Large intestine (tissue), 3 donors: Measurements from ENCODE around the gene PEA15. TPM values are rescaled to one million over a fixed set of nuclear protein-coding genes. Genes with fewer than 3 reads are reported as not detected.

ENCODE experiments used
- DNase-seq, 2 donors: peaks; one replicate each; pipeline versions ENCODE4 v3.0.0 to v3.0.0-alpha.2; 2013
- H3K27ac ChIP-seq: one replicate; pipeline ENCODE4 v1.5.1; 2013; ENCODE audit warnings: low read length
- H3K27me3 ChIP-seq: 2 replicates; pipeline ENCODE4 v1.6.1; 2013; ENCODE audit warnings: low read length; ENCODE audit not compliant: control insufficient read depth, insufficient read depth
- H3K36me3 ChIP-seq: 2 replicates; pipeline ENCODE4 v1.6.1; 2013; ENCODE audit warnings: low read length; ENCODE audit not compliant: control insufficient read depth, insufficient read depth
- H3K4me1 ChIP-seq: one replicate; pipeline ENCODE4 v1.6.1; 2013; ENCODE audit warnings: low read length; ENCODE audit not compliant: control insufficient read depth, insufficient read depth
- H3K4me3 ChIP-seq: one replicate; pipeline ENCODE4 v1.5.1; 2013; ENCODE audit warnings: low read length
- H3K9me3 ChIP-seq: one replicate; pipeline ENCODE4 v1.6.1; 2013; ENCODE audit warnings: mild to moderate bottlenecking, low read depth, low read length, moderate library complexity; ENCODE audit not compliant: control insufficient read depth
- WGBS: methylation state at CpG from one replicate; pipeline ENCODE4 v1.1.5; 2013; ENCODE audit warnings: low lambda C conversion rate; ENCODE audit not compliant: insufficient coverage; 5-methylcytosine and 5-hydroxymethylcytosine counted together
- polyA plus RNA-seq: library from polyadenylated mRNA; unstranded; fragments of 120-200 nt; gene quantifications from one replicate; pipeline ENCODE4 v1.2.1, GENCODE V29; 2013

PEA15 gene
- polyA plus RNA-seq, 1 donor, result 74.8 TPM

DNA sequence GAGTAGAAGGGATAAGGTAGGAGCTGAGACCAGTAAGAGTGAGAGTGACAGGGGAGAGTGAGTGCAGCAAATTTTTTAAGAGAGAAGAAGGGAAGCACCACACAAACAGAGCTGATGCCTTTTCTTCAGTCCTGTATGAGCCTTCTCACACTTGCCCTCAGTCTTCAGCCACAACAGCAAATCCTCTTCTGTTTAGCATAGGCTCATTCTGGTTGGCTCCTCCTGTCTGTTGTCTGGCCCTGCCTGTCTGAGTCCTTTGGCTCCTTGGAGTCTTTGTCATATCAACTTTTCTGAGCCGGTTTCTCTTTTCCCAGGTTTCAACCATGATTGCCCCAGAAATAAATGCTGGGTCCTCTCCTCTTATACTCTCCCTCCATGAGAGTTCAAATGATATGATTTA lies 27.5 kb upstream of the PEA15 start:
- peaks cover 9% of the 10 kb centered on the region for H3K27me3 ChIP-seq
- no peak overlapping the region for H3K4me3 ChIP-seq
- H3K9me3 ChIP-seq, result no peaks in the 10 kb centered on the region
- no peak for DNase-seq
- H3K4me1 ChIP-seq, result no peaks in the 10 kb centered on the region
- no peak overlapping the region for H3K27ac ChIP-seq
- WGBS, result no CpG with 5 or more reads among the region's 1 CpG
- no peaks in the 10 kb centered on the region for H3K36me3 ChIP-seq

DNA sequence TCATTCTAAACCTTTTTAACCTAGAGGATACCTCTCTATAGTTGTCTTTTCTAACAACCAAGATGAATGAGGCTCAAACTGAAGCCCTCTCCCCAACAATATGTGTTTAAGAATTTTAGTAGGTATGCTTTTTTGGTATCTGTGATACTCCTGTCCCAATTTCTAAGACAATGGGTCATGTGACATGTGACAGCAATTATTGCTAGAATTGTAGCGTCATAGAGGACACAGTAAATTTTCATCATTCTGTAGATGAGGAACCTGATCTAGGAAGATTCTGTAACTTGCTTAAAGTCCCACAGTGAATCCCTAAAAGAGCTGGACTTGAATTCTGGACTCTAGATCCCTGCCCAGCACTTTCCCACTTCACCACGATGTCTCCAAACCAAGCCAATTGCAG lies 26.5 kb upstream of the PEA15 start:
- no peak overlapping the region for H3K4me3 ChIP-seq
- H3K36me3 ChIP-seq, result no peaks in the 10 kb centered on the region
- no CpG with 5 or more reads among the region's 2 CpGs for WGBS
- no peak overlapping the region for H3K27ac ChIP-seq
- H3K9me3 ChIP-seq, result no peaks in the 10 kb centered on the region
- peaks cover 5% of the 10 kb centered on the region for H3K27me3 ChIP-seq
- H3K4me1 ChIP-seq, result no peaks in the 10 kb centered on the region
- DNase-seq, result no peak

- Histone ChIP-seq H3K36me3 (no peaks in the 10 kb centered on the region), H3K9me3 (no peaks in the 10 kb centered on the region), H3K27me3 (peaks cover 5% of the 10 kb centered on the region), H3K4me3 (no peak overlapping the region), H3K27ac (no peak overlapping the region), H3K4me1 (no peaks in the 10 kb centered on the region)
- DNase-seq, result no peak
- WGBS, result no CpG with 5 or more reads among the region's 4 CpGs
Measured at GRCh38 chr1:160179336-160179735, 25.8 kb upstream of the PEA15 start.

GRCh38 chr1:160186246-160186645 lies 18.9 kb upstream of the PEA15 start:
- H3K27me3 ChIP-seq, result no peaks in the 10 kb centered on the region
- no CpG with 5 or more reads among the region's 7 CpGs for WGBS
- H3K9me3 ChIP-seq, result no peaks in the 10 kb centered on the region
- H3K4me3 ChIP-seq, result no peak overlapping the region
- no peak overlapping the region for H3K27ac ChIP-seq
- no peak for DNase-seq
- no peaks in the 10 kb centered on the region for H3K36me3 ChIP-seq
- no peaks in the 10 kb centered on the region for H3K4me1 ChIP-seq

DNA sequence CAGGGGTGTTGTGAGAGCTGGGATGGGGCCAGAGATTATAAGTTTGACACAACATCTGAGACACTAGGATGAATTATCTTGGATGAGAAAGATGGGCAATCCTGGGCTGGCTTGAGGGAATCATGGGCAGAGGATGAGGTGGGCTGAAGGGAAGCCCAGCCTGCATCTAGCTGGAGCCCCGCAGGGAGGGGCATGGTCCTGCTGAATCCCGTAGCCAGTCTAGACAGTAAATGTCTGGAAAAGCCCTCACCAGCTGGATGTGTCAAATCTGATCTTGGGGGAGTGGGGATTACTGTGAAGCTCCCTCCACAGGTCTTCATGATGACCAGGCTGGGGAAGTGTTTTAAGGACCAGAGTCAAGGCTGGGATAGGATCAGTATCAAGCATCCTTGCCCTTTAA lies 18.5 kb upstream of the PEA15 start:
- no peaks in the 10 kb centered on the region for H3K4me1 ChIP-seq
- DNase-seq, result no peak
- no peak overlapping the region for H3K4me3 ChIP-seq
- H3K36me3 ChIP-seq, result no peaks in the 10 kb centered on the region
- H3K27me3 ChIP-seq, result no peaks in the 10 kb centered on the region
- no peaks in the 10 kb centered on the region for H3K9me3 ChIP-seq
- no CpG with 5 or more reads among the region's 2 CpGs for WGBS
- no peak overlapping the region for H3K27ac ChIP-seq

- no peak overlapping the region for H3K4me3 ChIP-seq
- H3K9me3 ChIP-seq, result no peaks in the 10 kb centered on the region
- H3K27me3 ChIP-seq, result no peaks in the 10 kb centered on the region
- H3K4me1 ChIP-seq, result no peaks in the 10 kb centered on the region
- no peaks in the 10 kb centered on the region for H3K36me3 ChIP-seq
- no peak for DNase-seq
- WGBS, result 100% methylated on average over 1 of the region's 7 CpGs
- no peak overlapping the region for H3K27ac ChIP-seq
Measured at GRCh38 chr1:160187407-160187806, 17.8 kb upstream of the PEA15 start.

DNA sequence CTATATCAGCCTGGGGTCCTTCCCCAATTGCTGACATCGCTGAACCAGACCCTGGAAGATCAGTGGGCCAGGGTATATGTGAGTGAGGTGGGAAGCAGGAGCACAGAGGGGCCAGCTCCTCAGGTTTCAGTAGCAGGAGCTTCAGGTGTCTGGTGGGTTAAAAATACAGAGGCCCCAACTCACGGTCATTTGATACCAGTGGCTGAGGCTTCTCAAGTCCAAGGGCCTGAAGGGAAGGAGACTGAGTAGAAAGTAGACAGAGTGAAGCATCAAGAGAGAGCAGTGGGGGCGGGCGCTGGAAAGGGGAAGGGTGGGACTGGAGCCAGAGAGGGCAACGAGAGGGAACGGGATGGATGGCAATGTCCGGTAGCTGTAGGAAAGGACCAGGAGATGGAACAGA lies 16.8 kb upstream of the PEA15 start:
- Histone ChIP-seq H3K4me3 (no peak overlapping the region), H3K27ac (no peak overlapping the region), H3K9me3 (no peaks in the 10 kb centered on the region), H3K36me3 (no peaks in the 10 kb centered on the region), H3K27me3 (no peaks in the 10 kb centered on the region), H3K4me1 (peaks cover 8% of the 10 kb centered on the region)
- WGBS, result 100% methylated on average over 2 of the region's 7 CpGs
- DNase-seq, result no peak

GRCh38 chr1:160189649-160190625 lies 15.2 kb upstream of the PEA15 start, which contains the start of gene CASQ1:
TSS of gene CASQ1 (plus strand) at chr1:160190575. CDS start at chr1:160190752, 177 bp downstream.
- DNase-seq, result no peak
- Histone ChIP-seq H3K4me1 (peaks cover 11% of the 10 kb centered on the region), H3K9me3 (no peaks in the 10 kb centered on the region), H3K36me3 (no peaks in the 10 kb centered on the region), H3K4me3 (no peak within 1 kb of the TSS), H3K27ac (no peak within 1 kb of the TSS), H3K27me3 (no peaks in the 10 kb centered on the region)
- no CpG with 5 or more reads among the region's 15 CpGs for WGBS

GRCh38 chr1:160191756-160192155 lies 13.4 kb upstream of the PEA15 start:
- Histone ChIP-seq H3K27me3 (no peaks in the 10 kb centered on the region), H3K9me3 (no peaks in the 10 kb centered on the region), H3K36me3 (no peaks in the 10 kb centered on the region), H3K4me1 (peaks cover 11% of the 10 kb centered on the region), H3K4me3 (no peak overlapping the region), H3K27ac (no peak overlapping the region)
- WGBS, result no CpG with 5 or more reads among the region's 3 CpGs
- DNase-seq, result no peak

DNA sequence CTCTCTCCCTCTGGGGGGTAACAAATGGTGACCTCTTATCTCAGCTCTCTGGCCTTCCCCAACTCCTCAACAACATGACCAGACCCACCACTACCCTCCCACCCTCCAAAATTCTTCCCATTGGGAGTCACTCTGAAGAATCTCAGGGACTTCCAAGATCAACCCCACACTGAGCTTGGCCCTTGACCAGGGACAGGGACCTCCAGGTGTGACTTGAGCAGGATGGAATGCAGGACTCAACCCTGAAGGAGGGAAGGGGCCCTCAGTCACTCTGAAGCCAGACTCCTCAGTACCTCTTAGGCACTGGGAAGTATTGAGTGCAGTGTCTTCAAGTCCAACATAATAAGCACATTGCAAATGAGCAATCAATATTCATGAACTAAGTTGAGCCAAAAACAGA lies 12.9 kb upstream of the PEA15 start:
- Histone ChIP-seq H3K27me3 (no peaks in the 10 kb centered on the region), H3K36me3 (no peaks in the 10 kb centered on the region), H3K27ac (no peak overlapping the region), H3K4me1 (peaks cover 11% of the 10 kb centered on the region), H3K9me3 (no peaks in the 10 kb centered on the region), H3K4me3 (no peak overlapping the region)
- DNase-seq, result no peak
